Panc1 (cell line): ENCODE results near the gene STPG3. TPM values are rescaled to one million over a fixed set of nuclear protein-coding genes. Genes with fewer than 3 reads are reported as not detected.

ENCODE experiments used
- ATAC-seq: fragments of 200-7000 bp; cut with Tn5 transposase; 2 replicates; pipeline ENCODE4 v1.9.1; 2020; ENCODE audit warnings: mild to moderate bottlenecking, moderate library complexity
- BruUV-seq: library from RNA; stranded (reverse); fragments of 400-500 nt; replicated peaks from 2 replicates; lab custom pipeline; 2021; lab: Mats Ljungman, UMichigan
- CTCF ChIA-PET: fragments of 300-600 bp; sonication (Branson Sonifier 250); formaldehyde crosslinking; loops from one replicate; lab custom pipeline; 2022; ENCODE audit warnings: antibody characterized with exemption; lab: Charles Lee
- POLR2A ChIA-PET: fragments of 300-600 bp; sonication (Branson Sonifier 250); formaldehyde crosslinking; loops from one replicate; lab custom pipeline; 2022; ENCODE audit warnings: antibody characterized with exemption; lab: Charles Lee
- DNase-seq: peaks from one replicate; pipeline ENCODE4 v3.0.0-alpha.2; 2010; ENCODE audit warnings: low read depth, low spot score
- H3K27ac ChIP-seq: 2 replicates; pipeline ENCODE4 v1.5.1; 2011; ENCODE audit warnings: mild to moderate bottlenecking, low read length, inconsistent platforms
- H3K27me3 ChIP-seq: fragments of 200-500 bp; sonication (Bioruptor generic); 2 replicates; pipeline ENCODE4 v1.6.0; 2014; ENCODE audit warnings: low read length, inconsistent platforms; ENCODE audit not compliant: control insufficient read depth, insufficient read depth
- H3K36me3 ChIP-seq: fragments of 200-500 bp; sonication (Bioruptor generic); 2 replicates; pipeline ENCODE4 v1.5.1; 2014; ENCODE audit warnings: inconsistent platforms, mild to moderate bottlenecking, low read length, moderate library complexity; ENCODE audit not compliant: control insufficient read depth, insufficient read depth
- H3K4me1 ChIP-seq: 2 replicates; pipeline ENCODE4 v1.5.1; 2011; ENCODE audit warnings: inconsistent platforms, mild to moderate bottlenecking, low read length, moderate library complexity; ENCODE audit not compliant: control insufficient read depth, insufficient read depth
- H3K4me3 ChIP-seq, 2 experiments: 2 replicates each; pipeline ENCODE4 v1.5.1; 2011 to 2012; ENCODE audit warnings: low read depth in 2 of 2, low read length in 2 of 2, mild to moderate bottlenecking in 2 of 2, inconsistent platforms in 1 of 2, moderate library complexity in 1 of 2
- H3K9me3 ChIP-seq: fragments of 200-500 bp; sonication (Bioruptor generic); 2 replicates; pipeline ENCODE4 v1.5.1; 2014; ENCODE audit warnings: low read depth, mild to moderate bottlenecking, inconsistent platforms, low read length, moderate library complexity; ENCODE audit not compliant: control insufficient read depth, insufficient read depth
- POLR2AphosphoS5 ChIP-seq: IDR thresholded peaks from 2 replicates; pipeline ENCODE4 v1.6.1; 2012; ENCODE audit warnings: mild to moderate bottlenecking, low read depth, low read length, moderate library complexity
- SIN3A ChIP-seq: IDR thresholded peaks from 2 replicates; pipeline ENCODE4 v1.6.1; 2012; ENCODE audit warnings: low read depth, mild to moderate bottlenecking, low read length, moderate library complexity, borderline replicate concordance; ENCODE audit not compliant: insufficient read depth
- TCF7L2 ChIP-seq: IDR thresholded peaks from 2 replicates; pipeline ENCODE4 v1.6.1; 2011; ENCODE audit warnings: mild to moderate bottlenecking, low read depth, low read length, inconsistent platforms
- in situ Hi-C: cut with HindIII; loops from 2 replicates; pipeline ENCODE4 v1.10.0; 2016; ENCODE audit warnings: low sequenced_read_pairs, low pct_unique_long_range_greater_than_20kb
- intact Hi-C: fragments of 100-400 bp; cut with micrococcal nuclease; formaldehyde crosslinking; loops from one replicate; pipeline ENCODE4 v1.10.0; 2022; ENCODE audit not compliant: unreplicated experiment
- total RNA-seq: library from RNA; stranded (reverse); gene quantifications from one replicate; pipeline ENCODE4 v1.2.1, GENCODE V29; 2021; ENCODE audit not compliant: unreplicated experiment
- TF ChIP-seq, protein P1 (sequence below), 2 experiments: IDR thresholded peaks; 2 replicates each; pipeline ENCODE4 v1.6.1; 2011 to 2012; ENCODE audit warnings: low read depth in 2 of 2, control low read depth in 1 of 2, low read length in 1 of 2, mild to moderate bottlenecking in 1 of 2, moderate library complexity in 1 of 2; ENCODE audit not compliant: insufficient read depth in 1 of 2
- TF ChIP-seq, protein P2 (sequence below): fragments of 450-650 bp; IDR thresholded peaks from 2 replicates; pipeline ENCODE4 v1.5.1; 2017; ENCODE audit warnings: mild to moderate bottlenecking

The STPG3 gene
- total RNA-seq, 1 experiment from 2014 or later: 0.26 TPM

DNA sequence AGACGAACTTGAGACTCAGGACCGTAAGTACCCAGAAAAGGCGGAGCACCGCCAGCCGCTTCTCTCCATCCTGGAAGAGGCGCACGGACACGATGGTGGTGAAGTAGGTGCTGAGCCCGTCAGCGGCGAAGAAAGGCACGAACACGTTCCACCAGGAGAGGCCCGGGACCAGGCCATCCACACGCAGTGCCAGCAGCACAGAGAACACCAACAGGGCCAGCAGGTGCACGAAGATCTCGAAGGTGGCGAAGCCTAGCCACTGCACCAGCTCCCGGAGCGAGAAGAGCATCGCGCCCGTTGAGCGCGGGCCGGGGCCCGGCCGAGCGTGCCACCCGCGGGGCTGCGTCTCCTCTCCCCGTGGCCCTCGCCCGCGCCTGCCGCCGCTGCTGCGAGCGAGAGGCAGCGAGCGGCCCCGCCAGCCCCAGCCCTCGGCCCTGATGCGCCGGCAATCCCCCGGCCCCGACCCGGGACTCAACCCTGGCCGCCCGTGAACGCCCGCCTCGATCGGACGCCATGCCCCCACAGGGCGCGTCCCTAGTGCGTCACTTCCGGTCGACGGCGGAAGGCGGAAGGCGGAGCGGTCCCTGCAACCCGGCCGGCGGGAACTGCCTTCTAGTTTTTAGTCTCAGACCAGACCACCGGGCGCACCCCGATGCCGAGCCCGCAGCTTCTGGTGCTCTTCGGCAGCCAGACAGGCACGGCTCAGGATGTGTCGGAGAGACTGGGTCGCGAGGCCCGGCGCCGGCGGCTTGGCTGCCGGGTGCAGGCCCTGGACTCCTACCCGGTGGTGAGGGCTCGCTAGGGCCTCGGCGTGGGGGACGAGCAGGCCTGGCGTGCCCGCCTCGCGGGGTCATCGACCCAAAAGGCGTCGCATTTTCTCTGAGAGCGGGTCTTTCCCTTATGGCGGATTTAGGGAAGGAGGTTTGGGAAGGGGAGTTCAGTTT is 45.7 kb upstream of the STPG3 start, which contains the start of the genes NDOR1 and TMEM203:
NDOR1 (plus strand) TSS at position 575 of the 944 bp plus-strand sequence; CDS start at position 653, 78 bp downstream.
TMEM203 (minus strand) TSS at position 523 of the 944 bp plus-strand sequence; CDS start at position 289, 234 bp downstream.
- Histone ChIP-seq H3K27me3 (no peaks in the 10 kb centered on the region), H3K36me3 (peaks cover 2% of the 10 kb centered on the region; the same call in 1 of the 2 replicates), H3K27ac (peak within 1 kb of the TSS; percentile 87), H3K4me3 (peak within 1 kb of the TSS; percentile 84 to 90), H3K9me3 (no peaks in the 10 kb centered on the region), H3K4me1 (peaks cover 22% of the 10 kb centered on the region)
- no TSS peak for BruUV-seq
- CTCF ChIA-PET: no interaction called here
- POLR2A ChIA-PET: interaction anchor here (0.6 kb wide), 1 partner anchor 15 kb away, joined by 3 read pairs; no protein-coding TSS in a partner anchor
- ATAC-seq (peak; percentile 78), DNase-seq (no peak)
- intact Hi-C loops (no loop called here), in situ Hi-C loops (no loop called here)
- TF ChIP-seq, protein P1, sequence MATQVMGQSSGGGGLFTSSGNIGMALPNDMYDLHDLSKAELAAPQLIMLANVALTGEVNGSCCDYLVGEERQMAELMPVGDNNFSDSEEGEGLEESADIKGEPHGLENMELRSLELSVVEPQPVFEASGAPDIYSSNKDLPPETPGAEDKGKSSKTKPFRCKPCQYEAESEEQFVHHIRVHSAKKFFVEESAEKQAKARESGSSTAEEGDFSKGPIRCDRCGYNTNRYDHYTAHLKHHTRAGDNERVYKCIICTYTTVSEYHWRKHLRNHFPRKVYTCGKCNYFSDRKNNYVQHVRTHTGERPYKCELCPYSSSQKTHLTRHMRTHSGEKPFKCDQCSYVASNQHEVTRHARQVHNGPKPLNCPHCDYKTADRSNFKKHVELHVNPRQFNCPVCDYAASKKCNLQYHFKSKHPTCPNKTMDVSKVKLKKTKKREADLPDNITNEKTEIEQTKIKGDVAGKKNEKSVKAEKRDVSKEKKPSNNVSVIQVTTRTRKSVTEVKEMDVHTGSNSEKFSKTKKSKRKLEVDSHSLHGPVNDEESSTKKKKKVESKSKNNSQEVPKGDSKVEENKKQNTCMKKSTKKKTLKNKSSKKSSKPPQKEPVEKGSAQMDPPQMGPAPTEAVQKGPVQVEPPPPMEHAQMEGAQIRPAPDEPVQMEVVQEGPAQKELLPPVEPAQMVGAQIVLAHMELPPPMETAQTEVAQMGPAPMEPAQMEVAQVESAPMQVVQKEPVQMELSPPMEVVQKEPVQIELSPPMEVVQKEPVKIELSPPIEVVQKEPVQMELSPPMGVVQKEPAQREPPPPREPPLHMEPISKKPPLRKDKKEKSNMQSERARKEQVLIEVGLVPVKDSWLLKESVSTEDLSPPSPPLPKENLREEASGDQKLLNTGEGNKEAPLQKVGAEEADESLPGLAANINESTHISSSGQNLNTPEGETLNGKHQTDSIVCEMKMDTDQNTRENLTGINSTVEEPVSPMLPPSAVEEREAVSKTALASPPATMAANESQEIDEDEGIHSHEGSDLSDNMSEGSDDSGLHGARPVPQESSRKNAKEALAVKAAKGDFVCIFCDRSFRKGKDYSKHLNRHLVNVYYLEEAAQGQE (IDR thresholded peaks at IDR 0.05; ENCODE audit: insufficient read depth in 1 of 2, low read depth in 2 of 2, low read length in 1 of 2): no peak
- TF ChIP-seq SIN3A (peak; percentile 91; the same call in 1 of the 2 replicates), POLR2AphosphoS5 (peak; percentile 74), TCF7L2 (no peak)
- TF ChIP-seq, protein P2, sequence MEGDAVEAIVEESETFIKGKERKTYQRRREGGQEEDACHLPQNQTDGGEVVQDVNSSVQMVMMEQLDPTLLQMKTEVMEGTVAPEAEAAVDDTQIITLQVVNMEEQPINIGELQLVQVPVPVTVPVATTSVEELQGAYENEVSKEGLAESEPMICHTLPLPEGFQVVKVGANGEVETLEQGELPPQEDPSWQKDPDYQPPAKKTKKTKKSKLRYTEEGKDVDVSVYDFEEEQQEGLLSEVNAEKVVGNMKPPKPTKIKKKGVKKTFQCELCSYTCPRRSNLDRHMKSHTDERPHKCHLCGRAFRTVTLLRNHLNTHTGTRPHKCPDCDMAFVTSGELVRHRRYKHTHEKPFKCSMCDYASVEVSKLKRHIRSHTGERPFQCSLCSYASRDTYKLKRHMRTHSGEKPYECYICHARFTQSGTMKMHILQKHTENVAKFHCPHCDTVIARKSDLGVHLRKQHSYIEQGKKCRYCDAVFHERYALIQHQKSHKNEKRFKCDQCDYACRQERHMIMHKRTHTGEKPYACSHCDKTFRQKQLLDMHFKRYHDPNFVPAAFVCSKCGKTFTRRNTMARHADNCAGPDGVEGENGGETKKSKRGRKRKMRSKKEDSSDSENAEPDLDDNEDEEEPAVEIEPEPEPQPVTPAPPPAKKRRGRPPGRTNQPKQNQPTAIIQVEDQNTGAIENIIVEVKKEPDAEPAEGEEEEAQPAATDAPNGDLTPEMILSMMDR: no peak

DNA sequence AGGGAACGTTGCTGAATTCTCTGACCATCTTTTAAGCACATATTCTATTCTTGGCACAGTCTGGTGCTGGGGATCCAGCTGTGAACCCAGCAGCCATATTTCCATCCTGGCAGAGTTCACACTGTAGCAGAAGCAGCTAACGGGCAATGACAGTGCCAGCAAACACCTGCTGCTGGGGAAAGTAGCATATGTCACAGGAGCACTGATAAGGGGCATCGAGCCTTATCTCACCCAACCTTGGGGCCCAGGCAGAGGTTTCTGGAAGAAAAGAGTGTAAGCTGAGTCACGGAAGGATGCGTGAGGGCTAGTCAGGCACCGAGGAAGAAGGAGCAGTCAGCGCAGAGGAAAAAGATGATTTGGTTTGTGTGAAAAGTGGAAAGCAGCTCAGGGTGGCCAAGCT is 44.5 kb upstream of the STPG3 start:
- intact Hi-C loops (no loop called here), in situ Hi-C loops (no loop called here)
- Histone ChIP-seq H3K27me3 (no peaks in the 10 kb centered on the region), H3K36me3 (peaks cover 2% of the 10 kb centered on the region; the same call in 1 of the 2 replicates), H3K4me3 (peak overlapping the region; percentile 84 to 90), H3K27ac (peak overlapping the region; percentile 87), H3K4me1 (peaks cover 20% of the 10 kb centered on the region), H3K9me3 (no peaks in the 10 kb centered on the region)
- POLR2A ChIA-PET: no interaction called here
- CTCF ChIA-PET: no interaction called here
- BruUV-seq: no TSS peak
- DNase-seq (no peak), ATAC-seq (no peak)
- TF ChIP-seq POLR2AphosphoS5: no peak
- TF ChIP-seq SIN3A: no peak
- TF ChIP-seq, protein P1 (IDR thresholded peaks at IDR 0.05; ENCODE audit: insufficient read depth in 1 of 2, low read depth in 2 of 2, low read length in 1 of 2): no peak
- no peak for TF ChIP-seq TCF7L2
- TF ChIP-seq, protein P2: no peak
